ENCODE data around the gene GPR65. TPM values are rescaled to one million over a fixed set of nuclear protein-coding genes. Genes with fewer than 3 reads are reported as not detected.
A peak's percentile ranks its signal among the peaks of the same experiment; 100 is the strongest.

Gene GPR65
- total RNA-seq: 10 to 100 TPM; 20.4 to 35.0 TPM

GRCh38 chr14:88005050-88005481 lies at the start of gene GPR65:
GPR65 (plus strand) TSS chr14:88005135; CDS start chr14:88010848, 5,713 bp downstream.
- DNase-seq (ENCODE audit: low spot score) (no peak), ATAC-seq (peak; percentile 71 to 73)
- peaks cover 52 to 69% of the 10 kb centered on the region in 2 donors for H3K4me1 Mint-ChIP-seq (ENCODE audit: low read depth in 2 of 2)
- no peaks in the 10 kb centered on the region for H3K9me3 Mint-ChIP-seq
- peak within 1 kb of the TSS; percentile 96 to 97 for H3K27ac Mint-ChIP-seq
- H3K36me3 Mint-ChIP-seq: peaks cover 41% of the 10 kb centered on the region
- no peaks in the 10 kb centered on the region for H3K27me3 Mint-ChIP-seq
- peak within 1 kb of the TSS; percentile 100 for H3K4me3 Mint-ChIP-seq

DNA sequence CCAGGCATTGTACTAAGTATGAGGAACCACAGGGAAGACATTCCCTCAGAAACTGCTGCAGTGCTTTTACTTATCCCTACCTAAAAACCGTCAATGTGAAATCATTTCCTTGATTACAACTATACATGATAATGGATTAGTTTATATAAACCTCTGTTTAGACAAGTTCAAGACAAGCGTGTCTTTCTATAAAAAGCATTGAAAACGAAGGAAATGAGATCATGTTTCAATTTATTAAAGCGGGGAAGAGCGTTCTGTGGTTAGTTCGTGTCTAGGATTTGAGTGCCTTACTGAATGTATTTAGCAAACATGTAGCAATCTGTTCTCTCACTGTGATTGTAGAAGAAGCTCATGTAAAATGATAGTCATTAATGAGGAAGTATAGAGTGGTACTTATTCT lies 49.4 kb upstream of the GPR65 start:
- Mint-ChIP-seq H3K4me3 (peak overlapping the region; percentile 66), H3K4me1 (ENCODE audit: low read depth in 2 of 2) (peaks cover 75 to 86% of the 10 kb centered on the region in 2 donors), H3K36me3 (peaks cover 41% of the 10 kb centered on the region), H3K27me3 (no peaks in the 10 kb centered on the region), H3K9me3 (peaks cover 11% of the 10 kb centered on the region), H3K27ac (peak overlapping the region; percentile 88 to 93)
- ATAC-seq (no peak), DNase-seq (ENCODE audit: low spot score) (no peak)

- H3K4me3 Mint-ChIP-seq: peak overlapping the region; percentile 16
- H3K27me3 Mint-ChIP-seq: no peaks in the 10 kb centered on the region
- H3K4me1 Mint-ChIP-seq (ENCODE audit: low read depth in 2 of 2): peaks cover 43 to 66% of the 10 kb centered on the region in 2 donors
- ATAC-seq (peak; percentile 72 to 78), DNase-seq (ENCODE audit: low spot score) (no peak)
- H3K36me3 Mint-ChIP-seq: peaks cover 64% of the 10 kb centered on the region
- H3K9me3 Mint-ChIP-seq: peaks cover 11% of the 10 kb centered on the region
- H3K27ac Mint-ChIP-seq: peak overlapping the region; percentile 50 to 88
These were observed 44.7 kb upstream of the GPR65 start for GRCh38 chr14:87960013-87960787.

- peaks cover 11% of the 10 kb centered on the region for H3K9me3 Mint-ChIP-seq
- ATAC-seq (no peak), DNase-seq (ENCODE audit: low spot score) (no peak)
- H3K4me1 Mint-ChIP-seq (ENCODE audit: low read depth in 2 of 2): peaks cover 34 to 59% of the 10 kb centered on the region in 2 donors
- no peaks in the 10 kb centered on the region for H3K27me3 Mint-ChIP-seq
- H3K27ac Mint-ChIP-seq: peak overlapping the region; percentile 50 to 88
- H3K36me3 Mint-ChIP-seq: peaks cover 59% of the 10 kb centered on the region
- no peak overlapping the region for H3K4me3 Mint-ChIP-seq
These were observed 43.7 kb upstream of the GPR65 start for GRCh38 chr14:87961246-87961645.

DNA sequence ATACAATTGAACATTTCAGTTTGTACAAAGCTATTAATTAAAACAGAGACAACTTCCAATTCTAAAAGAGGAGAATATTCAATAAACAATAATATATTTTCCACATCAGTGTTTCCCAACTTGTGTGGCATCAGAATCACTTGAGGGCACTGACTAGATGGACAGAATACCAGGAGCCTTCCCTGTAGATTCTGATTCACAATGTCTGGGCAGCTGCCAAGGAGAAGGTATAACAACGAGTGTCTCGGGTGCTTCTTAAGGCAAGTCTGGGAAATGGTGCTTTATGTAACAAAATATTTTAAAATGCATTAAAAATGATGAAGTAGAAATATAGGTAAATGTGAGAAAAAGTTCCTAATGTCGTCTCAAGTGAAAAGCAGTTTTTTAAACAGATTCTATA lies 38.1 kb upstream of the GPR65 start:
- DNase-seq (ENCODE audit: low spot score): no peak
- H3K9me3 Mint-ChIP-seq: no peaks in the 10 kb centered on the region
- peaks cover 9 to 15% of the 10 kb centered on the region in 2 donors for H3K4me1 Mint-ChIP-seq (ENCODE audit: low read depth in 2 of 2)
- H3K27ac Mint-ChIP-seq: no peak overlapping the region
- ATAC-seq: no peak
- no peaks in the 10 kb centered on the region for H3K27me3 Mint-ChIP-seq
- H3K36me3 Mint-ChIP-seq: peaks cover 34% of the 10 kb centered on the region
- H3K4me3 Mint-ChIP-seq: no peak overlapping the region

DNA sequence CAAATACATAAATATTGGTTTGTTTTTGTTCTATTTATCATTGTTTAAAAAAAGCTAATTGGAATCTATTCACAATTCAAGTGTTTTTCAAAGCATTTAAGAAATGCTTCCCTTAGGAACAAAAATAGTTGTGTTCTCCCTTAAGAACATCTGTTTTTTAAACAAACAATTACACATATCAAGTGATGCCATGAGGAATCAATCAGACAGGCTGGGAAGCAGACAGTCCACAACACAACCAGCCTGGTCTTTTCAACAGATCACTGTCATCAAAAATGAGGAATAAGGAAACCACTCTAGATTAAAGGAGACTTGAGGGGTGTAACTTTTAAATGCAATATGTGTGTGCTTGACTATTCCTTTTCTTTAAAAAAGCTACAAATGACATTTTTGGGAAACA lies 37.4 kb upstream of the GPR65 start:
- ATAC-seq (no peak), DNase-seq (ENCODE audit: low spot score) (no peak)
- Mint-ChIP-seq H3K4me3 (no peak overlapping the region), H3K9me3 (no peaks in the 10 kb centered on the region), H3K27me3 (no peaks in the 10 kb centered on the region), H3K27ac (no peak overlapping the region), H3K4me1 (ENCODE audit: low read depth in 2 of 2) (peaks cover 9 to 14% of the 10 kb centered on the region in 2 donors), H3K36me3 (peaks cover 30% of the 10 kb centered on the region)

DNA sequence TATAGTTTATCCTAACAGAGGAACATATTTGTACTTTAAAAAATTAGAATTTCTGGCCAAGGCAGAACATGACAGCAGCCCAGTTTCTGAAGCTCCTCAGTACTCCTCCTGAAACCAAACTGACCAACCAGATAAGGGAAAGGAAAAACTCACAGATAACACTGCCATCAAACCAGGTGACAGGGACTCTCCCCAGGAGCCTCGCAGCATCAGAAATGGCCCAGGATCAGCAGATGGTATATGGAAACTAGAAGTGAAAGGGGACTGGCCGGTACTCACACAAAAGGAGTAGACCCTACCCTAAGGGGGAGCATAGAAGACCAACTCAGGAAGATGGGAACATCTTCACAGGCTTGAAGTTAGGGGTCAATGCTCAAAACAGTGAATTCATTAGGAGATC lies 33.9 kb upstream of the GPR65 start:
- H3K27me3 Mint-ChIP-seq: no peaks in the 10 kb centered on the region
- ATAC-seq: no peak
- peaks cover 25% of the 10 kb centered on the region for H3K36me3 Mint-ChIP-seq
- H3K4me3 Mint-ChIP-seq: no peak overlapping the region
- no peak for DNase-seq (ENCODE audit: low spot score)
- peak overlapping the region in 1 of 2 donors; percentile 42 for H3K27ac Mint-ChIP-seq
- H3K4me1 Mint-ChIP-seq (ENCODE audit: low read depth in 2 of 2): peaks cover 5% of the 10 kb centered on the region in 2 donors
- H3K9me3 Mint-ChIP-seq: no peaks in the 10 kb centered on the region

DNA sequence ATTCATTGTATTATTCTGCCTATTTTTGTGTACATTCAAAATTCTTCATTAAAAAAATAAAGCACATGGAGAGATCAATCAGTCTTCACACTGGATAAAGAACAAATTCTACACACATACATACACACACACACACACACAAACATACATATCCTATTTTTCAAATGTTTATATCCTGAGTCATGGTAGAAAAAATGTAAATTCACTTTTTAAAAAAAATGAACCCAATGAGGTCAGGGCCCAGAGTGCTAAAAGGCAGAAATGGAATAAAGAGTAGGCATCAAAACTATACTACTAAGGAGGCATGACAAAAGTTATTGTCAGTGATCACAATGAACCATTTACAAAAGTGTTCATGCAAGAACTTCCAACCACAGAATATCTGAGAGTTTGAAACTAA lies 29.3 kb upstream of the GPR65 start:
- Mint-ChIP-seq H3K9me3 (peaks cover 3% of the 10 kb centered on the region), H3K27me3 (no peaks in the 10 kb centered on the region), H3K36me3 (peaks cover 24% of the 10 kb centered on the region), H3K4me3 (no peak overlapping the region), H3K27ac (peak overlapping the region in 1 of 2 donors; percentile 21), H3K4me1 (ENCODE audit: low read depth in 2 of 2) (peaks cover 0 to 12% of the 10 kb centered on the region in 2 donors)
- DNase-seq (ENCODE audit: low spot score) (no peak), ATAC-seq (no peak)

DNA sequence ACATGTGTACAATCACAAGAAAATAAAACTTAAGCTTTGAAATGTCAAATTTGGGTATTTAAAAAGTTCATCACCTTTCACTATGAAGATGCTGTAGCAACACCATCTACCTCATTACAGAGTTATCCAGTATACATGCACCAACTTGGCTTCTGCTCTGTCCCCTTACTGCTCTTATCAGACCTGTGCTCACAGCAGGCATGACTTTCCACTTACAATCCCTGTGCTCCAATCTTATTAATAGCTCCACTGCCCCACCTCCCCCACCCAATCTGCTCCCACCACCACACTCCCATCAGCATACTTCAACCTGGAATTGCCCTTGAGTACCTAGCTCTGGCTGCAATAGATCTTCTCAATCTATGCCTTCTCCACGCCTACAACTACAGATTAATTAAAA lies 25.2 kb upstream of the GPR65 start:
- Mint-ChIP-seq H3K4me1 (ENCODE audit: low read depth in 2 of 2) (peaks cover 0 to 10% of the 10 kb centered on the region in 2 donors), H3K36me3 (peaks cover 19% of the 10 kb centered on the region), H3K9me3 (peaks cover 3% of the 10 kb centered on the region), H3K27me3 (no peaks in the 10 kb centered on the region), H3K27ac (no peak overlapping the region), H3K4me3 (no peak overlapping the region)
- ATAC-seq (no peak), DNase-seq (ENCODE audit: low spot score) (no peak)

- no peaks in the 10 kb centered on the region for H3K9me3 Mint-ChIP-seq
- peak overlapping the region; percentile 14 to 97 for H3K27ac Mint-ChIP-seq
- peaks cover 54 to 59% of the 10 kb centered on the region in 2 donors for H3K4me1 Mint-ChIP-seq (ENCODE audit: low read depth in 2 of 2)
- no peak for DNase-seq (ENCODE audit: low spot score)
- no peaks in the 10 kb centered on the region for H3K27me3 Mint-ChIP-seq
- H3K36me3 Mint-ChIP-seq: peaks cover 4% of the 10 kb centered on the region
- peak overlapping the region; percentile 99 for H3K4me3 Mint-ChIP-seq
- no peak for ATAC-seq
These were observed 15.5 kb upstream of the GPR65 start for GRCh38 chr14:87989221-87989955.

- Mint-ChIP-seq H3K36me3 (peaks cover 4% of the 10 kb centered on the region), H3K4me3 (peak overlapping the region; percentile 99), H3K9me3 (no peaks in the 10 kb centered on the region), H3K27ac (peak overlapping the region; percentile 14 to 97), H3K4me1 (ENCODE audit: low read depth in 2 of 2) (peaks cover 60 to 64% of the 10 kb centered on the region in 2 donors), H3K27me3 (no peaks in the 10 kb centered on the region)
- no peak for DNase-seq (ENCODE audit: low spot score)
- no peak for ATAC-seq
These were observed 15.0 kb upstream of the GPR65 start for GRCh38 chr14:87989956-87990299.

DNA sequence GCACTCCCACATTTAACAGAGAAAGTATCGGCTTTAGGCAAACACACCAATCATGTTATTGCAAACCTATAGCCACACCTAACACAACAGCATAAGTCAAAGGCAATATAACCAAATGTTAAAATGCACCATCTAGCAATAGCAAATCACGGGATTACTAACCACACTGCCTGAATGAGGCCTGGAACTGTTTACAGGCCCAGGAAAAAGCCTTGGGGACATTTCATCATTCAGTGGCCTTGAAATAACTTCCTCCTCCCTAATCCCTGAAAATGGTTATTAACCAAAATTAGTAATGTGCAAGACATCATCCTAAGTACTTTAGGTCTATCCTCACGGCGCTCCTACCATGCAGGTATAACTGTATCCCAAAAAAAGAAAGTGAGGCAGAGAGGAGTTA lies 14.3 kb upstream of the GPR65 start:
- Mint-ChIP-seq H3K9me3 (no peaks in the 10 kb centered on the region), H3K4me3 (peak overlapping the region; percentile 99), H3K4me1 (ENCODE audit: low read depth in 2 of 2) (peaks cover 67 to 71% of the 10 kb centered on the region in 2 donors), H3K27me3 (no peaks in the 10 kb centered on the region), H3K27ac (peak overlapping the region; percentile 97 to 99), H3K36me3 (peaks cover 4% of the 10 kb centered on the region)
- ATAC-seq (no peak), DNase-seq (ENCODE audit: low spot score) (no peak)

DNA sequence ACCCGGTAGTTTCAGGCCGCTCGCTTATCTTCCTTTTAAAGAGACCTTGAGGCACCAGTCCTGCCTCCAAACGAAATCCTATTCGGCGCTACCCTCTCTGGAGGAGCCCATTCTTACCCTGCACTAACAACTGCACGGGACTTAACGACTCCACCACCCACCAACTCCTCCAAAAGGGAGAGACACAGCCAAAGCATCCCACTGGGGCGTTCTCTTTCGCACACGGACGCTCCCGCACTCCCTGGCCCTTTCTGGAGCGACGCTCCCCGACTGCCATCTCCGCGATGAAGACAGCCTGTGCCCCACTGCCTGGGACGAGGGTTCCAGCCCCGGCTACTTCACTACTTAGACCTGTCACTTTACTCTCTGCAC lies 12.6 kb upstream of the GPR65 start:
- H3K4me3 Mint-ChIP-seq: peak overlapping the region; percentile 99
- no peaks in the 10 kb centered on the region for H3K9me3 Mint-ChIP-seq
- no peak for DNase-seq (ENCODE audit: low spot score)
- peaks cover under 1% of the 10 kb centered on the region for H3K36me3 Mint-ChIP-seq
- peaks cover 73 to 82% of the 10 kb centered on the region in 2 donors for H3K4me1 Mint-ChIP-seq (ENCODE audit: low read depth in 2 of 2)
- peak overlapping the region; percentile 97 to 99 for H3K27ac Mint-ChIP-seq
- H3K27me3 Mint-ChIP-seq: no peaks in the 10 kb centered on the region
- ATAC-seq: peak in 1 of 2 donors; percentile 33

Measured in natural killer cell treated with Interleukin-12 subunit alpha and Interleukin-12 subunit beta and Interleukin-15 and Interleukin-18, amount 100 ng/mL, for 72 hours (primary cell).